Kidney glomerular epithelial cell (primary cell): ENCODE measurements around the gene DENND1B.
A peak's percentile ranks its signal among the peaks of the same experiment; 100 is the strongest.
"Not testable (repeated sequence)": the region's sequence is repeated elsewhere in the genome, so short reads cannot be mapped to it uniquely, and the experiment has no call there.

Source experiments
- DNase-seq: peaks from one replicate; lab custom pipeline; 2025; lab: John Stamatoyannopoulos, UW

DENND1B gene

GRCh38 chr1:197622371-197622770 is 152.9 kb downstream of the DENND1B start:
- no peak for DNase-seq

- no peak for DNase-seq
These were observed 153.5 kb downstream of the DENND1B start for GRCh38 chr1:197621761-197622160.

- no peak for DNase-seq
These were observed 154.5 kb downstream of the DENND1B start for GRCh38 chr1:197620714-197621163.

GRCh38 chr1:197619008-197619640 is 156.2 kb downstream of the DENND1B start:
- DNase-seq: peak; percentile 3

GRCh38 chr1:197618061-197618460 is 157.2 kb downstream of the DENND1B start:
- DNase-seq: no peak

GRCh38 chr1:197615693-197616011 is 159.6 kb downstream of the DENND1B start:
- DNase-seq: no peak

GRCh38 chr1:197614916-197615692 is 160.2 kb downstream of the DENND1B start:
- peak; percentile 42 for DNase-seq

GRCh38 chr1:197606168-197606845 is 169.0 kb downstream of the DENND1B start:
- no peak for DNase-seq

GRCh38 chr1:197604302-197604701 is 171.0 kb downstream of the DENND1B start:
- DNase-seq: no peak

- DNase-seq: no peak
These were observed 174.5 kb downstream of the DENND1B start for GRCh38 chr1:197600751-197601150.

GRCh38 chr1:197599789-197600188 is 175.5 kb downstream of the DENND1B start:
- DNase-seq: no peak

- DNase-seq: no peak
These were observed 176.3 kb downstream of the DENND1B start for GRCh38 chr1:197598935-197599334.

GRCh38 chr1:197595304-197595904 is 179.9 kb downstream of the DENND1B start:
- no peak for DNase-seq

GRCh38 chr1:197590687-197591086 is 184.6 kb downstream of the DENND1B start:
- no peak for DNase-seq

GRCh38 chr1:197585809-197586208 is 189.5 kb downstream of the DENND1B start:
- no peak for DNase-seq

GRCh38 chr1:197577580-197577979 is 197.7 kb downstream of the DENND1B start:
- DNase-seq: no peak

GRCh38 chr1:197575531-197575930 is 199.7 kb downstream of the DENND1B start:
- DNase-seq: not testable (repeated sequence)

GRCh38 chr1:197572169-197572568 is 203.1 kb downstream of the DENND1B start:
- no peak for DNase-seq

GRCh38 chr1:197567442-197567841 is 207.8 kb downstream of the DENND1B start:
- DNase-seq: no peak

- no peak for DNase-seq
These were observed 214.2 kb downstream of the DENND1B start for GRCh38 chr1:197561041-197561440.

- no peak for DNase-seq
These were observed 215.6 kb downstream of the DENND1B start for GRCh38 chr1:197559655-197560054.

- no peak for DNase-seq
These were observed 216.0 kb downstream of the DENND1B start for GRCh38 chr1:197559244-197559643.

- DNase-seq: peak; percentile 19
These were observed 218.0 kb downstream of the DENND1B start for GRCh38 chr1:197557302-197557701.
